Liver (tissue), 3 donors: Measurements from ENCODE around the gene IFT20.

Experiments
- CTCF ChIP-seq: fragments of 150-350 bp; IDR thresholded peaks from 2 replicates; pipeline ENCODE4 v1.5.1; 2017; ENCODE audit warnings: improper control_type of control experiment, low read depth, low read length; ENCODE audit not compliant: missing input control
- EGR1 ChIP-seq, 2 donors: IDR thresholded peaks; 2 replicates each; pipeline ENCODE4 v1.6.1; 2016 to 2018; ENCODE audit warnings: antibody characterized with exemption in 2 of 2, low read depth in 2 of 2
- FOXA2 ChIP-seq: IDR thresholded peaks from 2 replicates; pipeline ENCODE4 v1.6.1; 2016; ENCODE audit warnings: antibody characterized with exemption
- GABPA ChIP-seq, 2 donors: IDR thresholded peaks in 1 of 2; conservative IDR thresholded peaks in 1 of 2; 2 replicates each; pipeline ENCODE4 v1.6.1; 2016; ENCODE audit warnings: antibody characterized with exemption in 2 of 2, mild to moderate bottlenecking in 1 of 2, moderate library complexity in 1 of 2
- HNF4A ChIP-seq, 2 donors: conservative IDR thresholded peaks; 2 replicates each; pipeline ENCODE4 v1.6.1; 2016; ENCODE audit warnings: antibody characterized with exemption in 2 of 2, mild to moderate bottlenecking in 2 of 2
- JUND ChIP-seq, 2 donors: IDR thresholded peaks; 2 replicates each; pipeline ENCODE4 v1.6.1; 2016; ENCODE audit warnings: antibody characterized with exemption in 2 of 2
- MAX ChIP-seq: IDR thresholded peaks from 2 replicates; pipeline ENCODE4 v1.6.1; 2016; ENCODE audit warnings: antibody characterized with exemption
- RAD21 ChIP-seq, 2 donors: IDR thresholded peaks; 2 replicates each; pipeline ENCODE4 v1.6.1; 2016; ENCODE audit warnings: antibody characterized with exemption in 2 of 2, mild to moderate bottlenecking in 2 of 2
- REST ChIP-seq: IDR thresholded peaks from 2 replicates; pipeline ENCODE4 v1.6.1; 2016; ENCODE audit warnings: antibody characterized with exemption, mild to moderate bottlenecking
- SP1 ChIP-seq: IDR thresholded peaks from 2 replicates; pipeline ENCODE4 v1.6.1; 2018; ENCODE audit warnings: antibody characterized with exemption, mild to moderate bottlenecking
- YY1 ChIP-seq: IDR thresholded peaks from 2 replicates; pipeline ENCODE4 v1.6.1; 2016; ENCODE audit warnings: antibody characterized with exemption, mild to moderate bottlenecking
- donor health status: healthy.
- donor health status: healthy.

- TF ChIP-seq CTCF, result no peak
- TF ChIP-seq REST, result no peak
- no peak for TF ChIP-seq GABPA (IDR thresholded peaks at IDR 0.05 in 1 of 2, conservative IDR thresholded peaks at IDR 0.05 in 1 of 2)
- TF ChIP-seq YY1, result no peak
- no peak for TF ChIP-seq MAX
- TF ChIP-seq HNF4A (conservative IDR thresholded peaks at IDR 0.05), result no peak
- TF ChIP-seq FOXA2, result no peak
- no peak for TF ChIP-seq SP1
- TF ChIP-seq RAD21 (IDR thresholded peaks at IDR 0.05), result no peak
- no peak for TF ChIP-seq JUND (IDR thresholded peaks at IDR 0.05)
- no peak for TF ChIP-seq EGR1 (IDR thresholded peaks at IDR 0.05; ENCODE audit: low read depth in 2 of 2)
Measured at GRCh38 chr17:28327709-28328108, 7.6 kb downstream of the IFT20 start.
